Endometrial microvascular endothelial cells (primary cell): ENCODE results near the gene SCFD1. TPM values are rescaled to one million over a fixed set of nuclear protein-coding genes. Genes with fewer than 3 reads are reported as not detected.

Experiments
- in situ Hi-C: cut with HindIII; loops from 2 replicates; pipeline ENCODE4 v1.10.0; 2017; ENCODE audit warnings: low sequenced_read_pairs, low pct_unique_long_range_greater_than_20kb; ENCODE audit errors: inconsistent ontology term
- total RNA-seq: library from RNA; depleted of rRNA; stranded (reverse); fragments of >200 nt; gene quantifications from one replicate; pipeline ENCODE4 v1.2.3, GENCODE V29; 2015; ENCODE audit errors: inconsistent ontology term

SCFD1 gene
- total RNA-seq, 1 donor from 2014 or later = 57.8 TPM

DNA sequence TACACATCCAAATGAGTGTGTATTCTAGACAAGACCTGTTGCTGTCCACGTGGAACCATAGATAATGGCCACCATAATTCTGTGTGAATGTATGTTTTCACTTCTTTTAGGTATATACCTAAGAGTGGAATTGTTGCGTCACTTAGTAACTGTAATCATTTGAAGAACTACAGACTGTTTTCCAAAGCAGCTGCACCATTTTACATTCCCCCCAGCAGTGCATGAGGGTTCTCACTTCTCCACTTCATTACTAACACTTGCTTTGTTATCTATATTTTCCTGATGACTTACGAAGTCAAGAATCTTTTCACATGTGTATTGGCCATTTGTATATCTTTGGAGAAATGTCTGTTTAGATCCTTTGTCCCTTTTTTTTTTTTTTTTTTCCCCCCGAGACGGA lies 106.4 kb downstream of the SCFD1 start:
- in situ Hi-C loops = no loop called here

DNA sequence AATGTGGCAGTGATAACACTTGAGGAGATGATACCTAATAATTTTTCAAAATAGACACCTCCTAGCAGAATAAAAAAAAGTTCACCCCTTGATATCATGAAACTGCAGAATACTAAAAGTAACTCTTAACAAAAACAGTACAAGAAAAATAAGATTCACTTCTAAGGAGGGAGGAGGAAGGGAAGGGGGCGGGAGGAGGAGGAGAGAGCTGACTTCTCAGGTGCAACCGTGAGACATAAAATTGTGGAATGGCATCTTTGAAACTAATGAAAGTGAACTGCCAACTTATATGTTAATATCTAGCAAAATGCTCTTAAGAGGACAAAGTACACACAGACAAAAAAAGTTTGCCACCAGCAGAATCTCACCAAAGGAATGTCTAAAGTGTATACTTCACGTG lies 115.8 kb downstream of the SCFD1 start:
- in situ Hi-C loops = no loop called here

GRCh38 chr14:30738978-30739377 lies 116.9 kb downstream of the SCFD1 start:
- in situ Hi-C loops = no loop called here

DNA sequence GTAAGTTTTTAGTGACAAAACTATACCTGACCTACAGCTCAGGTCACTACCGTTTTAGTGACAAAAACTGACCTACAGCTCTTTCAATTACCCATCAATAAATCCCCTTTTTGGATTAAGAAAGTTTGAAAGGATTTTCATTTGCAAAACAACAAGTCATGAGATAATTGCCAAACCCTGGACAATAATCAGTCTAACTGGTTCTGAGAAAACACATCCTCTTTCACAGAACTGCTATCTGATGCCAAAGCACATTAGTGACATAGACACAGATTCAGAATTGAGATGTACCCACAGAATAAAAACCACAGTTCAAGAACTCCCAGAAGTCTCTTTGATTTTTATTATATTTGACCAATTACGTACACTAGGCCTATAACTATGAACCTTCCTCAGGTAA lies 126.2 kb downstream of the SCFD1 start:
- in situ Hi-C loops = no loop called here

GRCh38 chr14:30751646-30752416 lies 129.7 kb downstream of the SCFD1 start:
- in situ Hi-C loops = no loop called here

GRCh38 chr14:30753452-30753851 lies 131.3 kb downstream of the SCFD1 start:
- in situ Hi-C loops = no loop called here

DNA sequence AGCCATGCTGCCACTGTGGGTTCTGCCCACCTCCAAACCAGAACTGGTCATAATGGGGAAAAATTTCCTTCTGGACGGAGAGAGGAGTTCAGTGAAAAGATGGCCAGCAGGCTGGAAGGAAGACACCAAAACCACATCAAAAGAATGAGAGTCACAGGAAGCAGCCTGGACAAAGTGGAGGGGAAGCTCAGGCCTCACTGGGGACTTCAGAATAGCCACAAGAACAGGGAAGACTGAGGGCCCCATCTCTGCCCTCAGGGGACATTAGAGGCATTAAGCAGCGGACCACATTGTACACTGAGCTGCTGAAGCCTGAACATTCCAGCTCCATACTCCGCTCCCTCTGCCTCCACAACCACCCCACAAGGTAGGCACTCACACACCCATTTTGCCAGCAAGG lies 132.7 kb downstream of the SCFD1 start:
- in situ Hi-C loops = no loop called here

GRCh38 chr14:30756594-30756993 lies 134.5 kb downstream of the SCFD1 start:
- in situ Hi-C loops = no loop called here

DNA sequence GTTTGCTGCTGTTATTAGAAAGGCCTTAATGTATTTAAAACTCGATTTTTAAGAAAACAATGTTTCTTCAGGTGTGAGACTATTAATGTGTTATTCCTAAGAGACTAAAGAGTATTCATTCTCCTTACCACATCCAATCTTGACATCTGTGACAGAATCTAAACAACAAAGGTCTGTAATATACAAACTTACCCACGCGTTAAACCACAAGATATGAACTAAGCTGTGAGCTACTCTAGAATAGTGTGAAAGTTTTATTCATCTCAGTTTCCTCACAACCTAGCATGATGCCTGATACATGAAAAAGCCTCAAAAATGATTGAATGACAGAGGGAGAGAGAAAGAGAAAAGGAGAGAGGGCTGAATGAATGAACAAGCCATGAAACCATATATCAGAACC lies 135.0 kb downstream of the SCFD1 start:
- in situ Hi-C loops = no loop called here

DNA sequence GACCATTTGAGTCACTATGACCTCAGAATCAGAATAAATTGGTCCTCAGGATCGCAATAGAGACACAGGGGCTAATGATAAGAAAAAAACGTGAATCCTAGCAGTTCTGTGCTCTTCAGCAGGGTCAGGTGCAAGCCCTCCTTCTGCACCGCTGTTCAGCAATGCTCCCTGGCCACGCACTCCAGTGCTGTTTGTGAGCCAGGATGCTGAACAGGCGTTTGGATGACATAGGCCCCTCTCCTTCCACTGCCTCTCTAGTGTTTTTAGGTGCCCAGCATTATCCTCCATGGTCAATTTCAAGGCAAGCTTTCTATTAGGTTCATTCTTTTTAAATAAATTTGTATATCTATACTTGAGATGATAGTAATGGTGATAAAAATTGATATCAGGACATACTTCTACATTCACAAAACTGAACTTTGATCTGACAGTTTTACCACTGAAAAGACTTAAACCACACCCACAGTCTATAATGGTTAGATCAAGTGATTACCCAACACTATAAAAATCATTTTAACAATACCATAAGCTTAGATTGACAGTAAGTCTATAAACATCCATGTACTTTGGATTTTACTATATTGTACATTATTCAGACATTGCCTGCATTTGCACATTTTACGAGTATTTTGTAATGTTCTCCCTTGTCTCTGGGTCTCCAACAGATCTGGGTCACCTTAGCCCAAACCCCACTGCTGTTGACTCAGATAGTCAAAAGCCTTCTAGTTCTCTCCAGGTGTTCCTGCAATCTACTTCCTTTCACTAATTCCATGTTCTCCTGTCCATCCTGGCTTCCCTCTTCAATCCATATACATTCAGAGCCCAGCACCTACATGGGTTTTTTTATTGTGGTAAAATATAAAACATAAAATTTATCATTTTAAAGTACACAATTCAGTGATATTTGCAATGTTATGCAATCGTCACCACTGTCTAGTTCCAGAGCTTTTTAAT lies 137.3 kb downstream of the SCFD1 start:
- in situ Hi-C loops = no loop called here

GRCh38 chr14:30763891-30764290 lies 141.8 kb downstream of the SCFD1 start:
- in situ Hi-C loops = no loop called here

DNA sequence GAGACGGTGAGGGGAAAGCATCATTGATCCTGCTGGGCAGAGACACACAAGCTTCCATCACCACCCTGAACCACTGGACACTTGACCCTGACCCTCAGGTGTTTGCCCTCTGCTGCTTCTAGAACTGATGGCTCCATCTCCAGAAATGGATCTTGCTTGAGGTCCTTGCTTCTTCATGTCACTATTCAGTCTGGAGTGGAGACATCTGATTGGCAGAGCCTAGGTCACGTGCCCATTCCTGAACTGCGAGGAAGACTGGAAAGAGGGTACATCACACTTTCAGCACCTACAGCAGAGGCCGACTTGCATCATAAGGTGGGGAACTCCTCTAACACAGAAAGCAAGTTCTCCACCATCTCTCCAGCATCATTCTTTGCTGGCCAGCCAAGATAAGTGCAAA lies 145.5 kb downstream of the SCFD1 start:
- in situ Hi-C loops = no loop called here

DNA sequence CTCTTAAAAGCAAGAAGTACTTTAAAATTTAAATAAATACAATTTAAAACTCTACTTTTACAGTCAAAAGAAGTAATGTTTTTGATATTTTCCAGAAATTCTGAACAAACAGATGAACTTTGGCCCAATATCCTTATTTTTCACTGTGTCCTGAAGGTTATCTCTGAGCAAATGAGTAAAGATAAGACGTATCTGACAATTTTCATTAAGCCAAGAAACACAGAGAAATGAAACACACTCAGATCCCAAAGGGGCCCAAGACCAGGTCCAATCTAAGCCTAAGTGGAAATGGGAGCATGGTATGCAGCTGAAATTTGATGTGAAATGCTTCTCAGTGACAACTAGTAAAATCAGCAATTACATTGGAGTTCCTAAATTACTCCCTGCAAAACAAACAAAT lies 146.7 kb downstream of the SCFD1 start:
- in situ Hi-C loops = no loop called here

GRCh38 chr14:30770376-30770775 lies 148.3 kb downstream of the SCFD1 start:
- in situ Hi-C loops = no loop called here

DNA sequence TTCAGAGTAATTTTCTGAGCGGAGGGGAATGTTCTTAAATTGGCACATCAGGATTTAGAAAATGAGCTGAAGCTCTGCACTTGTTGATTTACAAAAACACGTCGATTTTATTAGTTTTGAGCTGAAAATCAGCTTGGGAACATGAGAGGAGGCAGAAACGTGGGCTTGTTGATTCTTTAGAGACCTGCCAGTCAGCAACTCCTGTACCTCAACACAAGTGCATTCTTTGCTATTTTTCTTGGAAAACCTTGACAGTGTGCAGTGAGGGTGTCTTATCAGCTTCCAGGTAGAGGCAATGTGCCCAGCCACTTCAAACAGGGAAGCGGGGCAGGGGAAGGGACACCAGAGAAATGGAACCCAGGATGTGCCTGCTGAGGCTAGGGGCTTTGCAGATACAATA lies 149.5 kb downstream of the SCFD1 start:
- in situ Hi-C loops = no loop called here

DNA sequence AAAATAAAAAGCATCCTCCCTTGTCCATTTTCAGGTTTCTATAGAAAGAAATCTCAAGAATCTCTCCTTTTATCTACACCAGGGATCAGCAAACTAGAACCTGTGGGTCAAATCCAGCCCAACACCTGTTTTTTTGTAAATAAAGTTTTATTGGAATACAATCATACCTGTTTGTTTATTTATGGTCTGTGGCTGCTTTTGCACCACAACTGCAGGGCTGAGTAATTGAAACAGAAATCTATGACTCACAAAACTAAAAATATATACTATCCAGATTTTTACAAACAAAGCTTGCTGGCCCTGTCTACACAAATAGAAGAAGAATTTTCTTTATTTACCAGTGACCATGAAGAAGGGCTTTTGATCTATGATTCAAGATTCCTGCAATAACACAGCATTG lies 157.1 kb downstream of the SCFD1 start:
- in situ Hi-C loops = no loop called here
